Fibroblast of lung (primary cell): Measurements from ENCODE around the gene LY6G6F.

Source experiments
- EZH2 ChIP-seq: IDR thresholded peaks from 2 replicates; pipeline ENCODE4 v1.5.1; 2012; ENCODE audit warnings: low read length, control low read depth, mild to moderate bottlenecking; ENCODE audit errors: missing control alignments
- TF ChIP-seq, protein P1 (sequence below), 2 donors: IDR thresholded peaks in 1 of 2; conservative IDR thresholded peaks in 1 of 2; 1 replicate in 1 of 2; 2 replicates in 1 of 2; pipeline ENCODE4 v1.5.1; 2011 to 2012; ENCODE audit warnings: low read length in 2 of 2, control low read depth in 1 of 2, inconsistent platforms in 1 of 2, low read depth in 1 of 2, mild to moderate bottlenecking in 1 of 2

DNA sequence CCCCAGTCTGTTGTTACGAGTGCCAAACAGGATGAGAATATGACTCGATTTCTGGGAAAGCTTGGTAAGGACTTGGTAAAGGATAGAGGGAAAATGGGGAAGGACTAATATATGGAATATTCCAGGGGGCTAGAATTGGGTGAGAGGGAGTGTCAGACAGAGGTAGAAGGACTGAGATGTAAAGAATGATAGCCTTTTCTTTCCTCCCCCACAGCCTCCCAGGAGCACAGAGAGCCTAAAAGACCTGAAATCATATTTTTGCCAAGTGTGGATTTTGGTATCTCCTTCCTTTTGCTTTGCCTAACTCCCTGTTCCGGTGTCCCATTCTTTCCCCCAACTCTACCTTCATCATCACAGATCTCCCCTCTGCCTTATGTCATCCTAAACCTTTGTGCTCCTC lies 36.2 kb downstream of the LY6G6F start:
- TF ChIP-seq, protein P1, sequence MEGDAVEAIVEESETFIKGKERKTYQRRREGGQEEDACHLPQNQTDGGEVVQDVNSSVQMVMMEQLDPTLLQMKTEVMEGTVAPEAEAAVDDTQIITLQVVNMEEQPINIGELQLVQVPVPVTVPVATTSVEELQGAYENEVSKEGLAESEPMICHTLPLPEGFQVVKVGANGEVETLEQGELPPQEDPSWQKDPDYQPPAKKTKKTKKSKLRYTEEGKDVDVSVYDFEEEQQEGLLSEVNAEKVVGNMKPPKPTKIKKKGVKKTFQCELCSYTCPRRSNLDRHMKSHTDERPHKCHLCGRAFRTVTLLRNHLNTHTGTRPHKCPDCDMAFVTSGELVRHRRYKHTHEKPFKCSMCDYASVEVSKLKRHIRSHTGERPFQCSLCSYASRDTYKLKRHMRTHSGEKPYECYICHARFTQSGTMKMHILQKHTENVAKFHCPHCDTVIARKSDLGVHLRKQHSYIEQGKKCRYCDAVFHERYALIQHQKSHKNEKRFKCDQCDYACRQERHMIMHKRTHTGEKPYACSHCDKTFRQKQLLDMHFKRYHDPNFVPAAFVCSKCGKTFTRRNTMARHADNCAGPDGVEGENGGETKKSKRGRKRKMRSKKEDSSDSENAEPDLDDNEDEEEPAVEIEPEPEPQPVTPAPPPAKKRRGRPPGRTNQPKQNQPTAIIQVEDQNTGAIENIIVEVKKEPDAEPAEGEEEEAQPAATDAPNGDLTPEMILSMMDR (conservative IDR thresholded peaks at IDR 0.05 in 1 of 2, IDR thresholded peaks at IDR 0.05 in 1 of 2; ENCODE audit: low read depth in 1 of 2, low read length in 2 of 2) = no peak
- no peak for TF ChIP-seq EZH2
